Endothelial cell of umbilical vein (primary cell): Measurements from ENCODE around the gene FBXO11.

ENCODE experiments used
- EZH2 ChIP-seq: IDR thresholded peaks from 2 replicates; pipeline ENCODE4 v1.6.1; 2012; ENCODE audit warnings: borderline replicate concordance, low read depth, mild to moderate bottlenecking, moderate library complexity, low read length, inconsistent platforms; ENCODE audit not compliant: severe bottlenecking
- TF ChIP-seq, protein P1 (sequence below), 2 donors: IDR thresholded peaks; 1 replicate in 1 of 2; 2 replicates in 1 of 2; pipeline ENCODE4 v1.5.1; 2011; ENCODE audit warnings: low read length in 2 of 2, mild to moderate bottlenecking in 2 of 2, moderate library complexity in 2 of 2, control low read depth in 1 of 2, inconsistent platforms in 1 of 2, low read depth in 1 of 2; ENCODE audit not compliant: insufficient read depth in 1 of 2; ENCODE audit errors: extremely low read depth in 1 of 2

GRCh38 chr2:47890711-47891368 lies 15.5 kb downstream of the FBXO11 start:
- TF ChIP-seq, protein P1, sequence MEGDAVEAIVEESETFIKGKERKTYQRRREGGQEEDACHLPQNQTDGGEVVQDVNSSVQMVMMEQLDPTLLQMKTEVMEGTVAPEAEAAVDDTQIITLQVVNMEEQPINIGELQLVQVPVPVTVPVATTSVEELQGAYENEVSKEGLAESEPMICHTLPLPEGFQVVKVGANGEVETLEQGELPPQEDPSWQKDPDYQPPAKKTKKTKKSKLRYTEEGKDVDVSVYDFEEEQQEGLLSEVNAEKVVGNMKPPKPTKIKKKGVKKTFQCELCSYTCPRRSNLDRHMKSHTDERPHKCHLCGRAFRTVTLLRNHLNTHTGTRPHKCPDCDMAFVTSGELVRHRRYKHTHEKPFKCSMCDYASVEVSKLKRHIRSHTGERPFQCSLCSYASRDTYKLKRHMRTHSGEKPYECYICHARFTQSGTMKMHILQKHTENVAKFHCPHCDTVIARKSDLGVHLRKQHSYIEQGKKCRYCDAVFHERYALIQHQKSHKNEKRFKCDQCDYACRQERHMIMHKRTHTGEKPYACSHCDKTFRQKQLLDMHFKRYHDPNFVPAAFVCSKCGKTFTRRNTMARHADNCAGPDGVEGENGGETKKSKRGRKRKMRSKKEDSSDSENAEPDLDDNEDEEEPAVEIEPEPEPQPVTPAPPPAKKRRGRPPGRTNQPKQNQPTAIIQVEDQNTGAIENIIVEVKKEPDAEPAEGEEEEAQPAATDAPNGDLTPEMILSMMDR (IDR thresholded peaks at IDR 0.05; ENCODE audit: extremely low read depth in 1 of 2, insufficient read depth in 1 of 2, low read depth in 1 of 2, low read length in 2 of 2): no peak
- no peak for TF ChIP-seq EZH2
